IgD-negative memory B cell (primary cell): ENCODE measurements around the gene BCAR3. TPM values are rescaled to one million over a fixed set of nuclear protein-coding genes. Genes with fewer than 3 reads are reported as not detected.

ENCODE experiments used
- H3K27ac Mint-ChIP-seq, 3 donors: one replicate each; pipeline ENCODE4 v1.8.0; 2020 to 2022; ENCODE audit warnings: mild to moderate bottlenecking in 3 of 3, mixed read lengths in 3 of 3, moderate library complexity in 1 of 3
- H3K27me3 Mint-ChIP-seq: one replicate; pipeline ENCODE4 v1.8.0; 2021; ENCODE audit warnings: mixed read lengths
- H3K36me3 Mint-ChIP-seq: one replicate; pipeline ENCODE4 v1.8.0; 2020; ENCODE audit warnings: mild to moderate bottlenecking, mixed read lengths
- H3K4me1 Mint-ChIP-seq, 3 donors: one replicate each; pipeline ENCODE4 v1.8.0; 2020 to 2022; ENCODE audit warnings: mixed read lengths in 3 of 3, mild to moderate bottlenecking in 1 of 3
- H3K4me3 Mint-ChIP-seq, 4 donors: one replicate each; pipeline ENCODE4 v1.8.0; 2020 to 2022; ENCODE audit warnings: mild to moderate bottlenecking in 4 of 4, mixed read lengths in 4 of 4, moderate library complexity in 3 of 4
- H3K9me3 Mint-ChIP-seq, 3 donors: one replicate each; pipeline ENCODE4 v1.8.0; 2020 to 2021; ENCODE audit warnings: mixed read lengths in 3 of 3, mild to moderate bottlenecking in 1 of 3
- polyA plus RNA-seq: library from polyadenylated mRNA; unstranded; fragments of 300-500 nt; fragmentation: Illumina TruSeq; gene quantifications from one replicate; pipeline ENCODE4 v1.2.3, GENCODE V29; 2021

The BCAR3 gene
- polyA plus RNA-seq, 1 donor from 2014 or later = 2.7 TPM

DNA sequence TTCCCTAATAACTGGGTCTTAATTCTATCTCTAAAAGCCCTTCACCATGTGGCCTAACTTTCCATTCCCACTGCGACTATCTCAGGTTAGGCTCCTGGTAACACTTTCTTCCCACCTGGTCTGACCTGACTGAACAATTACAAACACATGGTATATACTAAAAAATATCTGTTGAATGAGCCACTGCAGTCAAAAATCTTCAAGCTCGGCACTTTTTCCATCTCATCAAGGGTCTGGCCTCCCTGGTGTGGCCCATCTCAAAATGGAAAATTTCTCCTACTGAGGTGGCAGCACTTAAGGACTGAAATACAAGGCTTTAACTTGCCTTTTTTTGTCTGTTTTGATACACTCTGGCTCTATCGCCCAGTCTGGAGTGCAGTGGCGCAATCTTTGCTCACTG, 48.3 kb downstream of the BCAR3 start:
- Mint-ChIP-seq H3K9me3 (no peaks in the 10 kb centered on the region), H3K27me3 (no peaks in the 10 kb centered on the region), H3K27ac (no peak overlapping the region), H3K36me3 (peaks cover 2% of the 10 kb centered on the region), H3K4me1 (peaks cover 0 to 6% (median 3%) of the 10 kb centered on the region in 3 donors), H3K4me3 (no peak overlapping the region)

- H3K4me1 Mint-ChIP-seq = peaks cover 0 to 6% (median 3%) of the 10 kb centered on the region in 3 donors
- no peaks in the 10 kb centered on the region for H3K27me3 Mint-ChIP-seq
- H3K4me3 Mint-ChIP-seq = no peak overlapping the region
- no peak overlapping the region for H3K27ac Mint-ChIP-seq
- no peaks in the 10 kb centered on the region for H3K9me3 Mint-ChIP-seq
- peaks cover under 1% of the 10 kb centered on the region for H3K36me3 Mint-ChIP-seq
Measured at GRCh38 chr1:93631626-93632365, 49.8 kb downstream of the BCAR3 start.

GRCh38 chr1:93630168-93630567, 51.5 kb downstream of the BCAR3 start:
- Mint-ChIP-seq H3K27ac (no peak overlapping the region), H3K4me3 (no peak overlapping the region), H3K4me1 (peaks cover 0 to 6% (median 3%) of the 10 kb centered on the region in 3 donors), H3K36me3 (no peaks in the 10 kb centered on the region), H3K27me3 (no peaks in the 10 kb centered on the region), H3K9me3 (no peaks in the 10 kb centered on the region)

GRCh38 chr1:93629101-93630059, 52.3 kb downstream of the BCAR3 start:
- Mint-ChIP-seq H3K9me3 (no peaks in the 10 kb centered on the region), H3K27ac (peak overlapping the region in 1 of 3 donors; percentile 33), H3K36me3 (no peaks in the 10 kb centered on the region), H3K4me3 (no peak overlapping the region), H3K27me3 (no peaks in the 10 kb centered on the region), H3K4me1 (peaks cover 0 to 6% (median 3%) of the 10 kb centered on the region in 3 donors)

DNA sequence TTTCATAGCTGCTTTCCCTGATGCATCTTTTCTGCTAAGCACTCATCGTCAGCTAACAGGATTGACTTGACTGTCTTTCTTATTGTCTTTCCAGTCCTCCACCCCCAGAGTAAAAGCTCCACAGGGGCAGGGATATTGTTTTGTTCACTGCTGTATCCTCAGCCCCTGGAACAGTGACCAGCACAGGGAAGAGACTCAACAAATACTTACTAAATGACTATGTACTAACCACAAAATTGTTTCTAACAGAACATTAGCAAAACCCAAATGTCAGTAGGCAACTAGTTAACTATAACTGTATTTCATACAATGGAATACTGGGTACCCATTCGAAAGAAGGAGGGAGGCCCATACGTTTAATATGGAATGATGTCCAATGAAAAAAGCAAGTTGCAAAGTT, 53.0 kb downstream of the BCAR3 start:
- Mint-ChIP-seq H3K27ac (no peak overlapping the region), H3K4me3 (no peak overlapping the region), H3K27me3 (no peaks in the 10 kb centered on the region), H3K4me1 (peaks cover 0 to 6% (median 3%) of the 10 kb centered on the region in 3 donors), H3K9me3 (no peaks in the 10 kb centered on the region), H3K36me3 (no peaks in the 10 kb centered on the region)

GRCh38 chr1:93625582-93626327, 55.9 kb downstream of the BCAR3 start:
- H3K4me3 Mint-ChIP-seq = no peak overlapping the region
- H3K9me3 Mint-ChIP-seq = no peaks in the 10 kb centered on the region
- no peak overlapping the region for H3K27ac Mint-ChIP-seq
- H3K36me3 Mint-ChIP-seq = no peaks in the 10 kb centered on the region
- no peaks in the 10 kb centered on the region for H3K27me3 Mint-ChIP-seq
- H3K4me1 Mint-ChIP-seq = peaks cover 0 to 6% (median 3%) of the 10 kb centered on the region in 3 donors

- no peaks in the 10 kb centered on the region for H3K9me3 Mint-ChIP-seq
- no peak overlapping the region for H3K27ac Mint-ChIP-seq
- peaks cover 2 to 7% (median 5%) of the 10 kb centered on the region in 3 donors for H3K4me1 Mint-ChIP-seq
- no peaks in the 10 kb centered on the region for H3K36me3 Mint-ChIP-seq
- H3K27me3 Mint-ChIP-seq = no peaks in the 10 kb centered on the region
- no peak overlapping the region for H3K4me3 Mint-ChIP-seq
Measured at GRCh38 chr1:93623875-93624274, 57.8 kb downstream of the BCAR3 start.

GRCh38 chr1:93623436-93623835, 58.2 kb downstream of the BCAR3 start:
- Mint-ChIP-seq H3K36me3 (no peaks in the 10 kb centered on the region), H3K4me1 (peaks cover 3 to 9% (median 7%) of the 10 kb centered on the region in 3 donors), H3K27me3 (no peaks in the 10 kb centered on the region), H3K9me3 (no peaks in the 10 kb centered on the region), H3K4me3 (no peak overlapping the region), H3K27ac (no peak overlapping the region)

GRCh38 chr1:93621246-93621645, 60.4 kb downstream of the BCAR3 start:
- Mint-ChIP-seq H3K27ac (peak overlapping the region in 2 of 3 donors; percentile 51 to 68), H3K4me1 (peaks cover 15 to 29% (median 18%) of the 10 kb centered on the region in 3 donors), H3K9me3 (no peaks in the 10 kb centered on the region), H3K4me3 (peak overlapping the region in 2 of 4 donors; percentile 1 to 46), H3K27me3 (no peaks in the 10 kb centered on the region), H3K36me3 (no peaks in the 10 kb centered on the region)

DNA sequence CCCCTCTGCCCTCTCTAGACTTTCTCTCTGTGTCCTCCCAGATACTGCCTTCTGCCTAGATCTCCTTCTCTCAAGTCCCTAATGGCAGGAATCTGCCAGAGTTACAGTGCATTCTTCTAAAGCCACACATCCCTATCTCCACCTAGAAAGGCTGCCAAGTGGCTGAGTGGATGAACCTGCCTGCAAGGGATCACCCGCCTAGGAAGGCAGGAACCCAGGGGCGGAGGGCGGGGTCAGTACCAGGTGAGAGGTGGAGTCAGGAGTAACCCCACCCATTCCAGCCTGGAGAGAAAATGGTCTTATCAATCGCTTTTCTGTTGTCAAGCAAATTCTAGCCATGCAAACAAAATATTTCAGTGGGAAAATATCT, 60.8 kb downstream of the BCAR3 start:
- H3K4me1 Mint-ChIP-seq = peaks cover 18 to 33% (median 23%) of the 10 kb centered on the region in 3 donors
- peak overlapping the region in 1 of 3 donors; percentile 51 for H3K27ac Mint-ChIP-seq
- H3K27me3 Mint-ChIP-seq = no peaks in the 10 kb centered on the region
- H3K9me3 Mint-ChIP-seq = no peaks in the 10 kb centered on the region
- no peaks in the 10 kb centered on the region for H3K36me3 Mint-ChIP-seq
- H3K4me3 Mint-ChIP-seq = peak overlapping the region in 1 of 4 donors; percentile 1

GRCh38 chr1:93620172-93620840, 61.3 kb downstream of the BCAR3 start:
- peaks cover 23 to 38% (median 28%) of the 10 kb centered on the region in 3 donors for H3K4me1 Mint-ChIP-seq
- no peak overlapping the region for H3K4me3 Mint-ChIP-seq
- no peaks in the 10 kb centered on the region for H3K36me3 Mint-ChIP-seq
- no peaks in the 10 kb centered on the region for H3K27me3 Mint-ChIP-seq
- no peaks in the 10 kb centered on the region for H3K9me3 Mint-ChIP-seq
- peak overlapping the region in 1 of 3 donors; percentile 51 for H3K27ac Mint-ChIP-seq

DNA sequence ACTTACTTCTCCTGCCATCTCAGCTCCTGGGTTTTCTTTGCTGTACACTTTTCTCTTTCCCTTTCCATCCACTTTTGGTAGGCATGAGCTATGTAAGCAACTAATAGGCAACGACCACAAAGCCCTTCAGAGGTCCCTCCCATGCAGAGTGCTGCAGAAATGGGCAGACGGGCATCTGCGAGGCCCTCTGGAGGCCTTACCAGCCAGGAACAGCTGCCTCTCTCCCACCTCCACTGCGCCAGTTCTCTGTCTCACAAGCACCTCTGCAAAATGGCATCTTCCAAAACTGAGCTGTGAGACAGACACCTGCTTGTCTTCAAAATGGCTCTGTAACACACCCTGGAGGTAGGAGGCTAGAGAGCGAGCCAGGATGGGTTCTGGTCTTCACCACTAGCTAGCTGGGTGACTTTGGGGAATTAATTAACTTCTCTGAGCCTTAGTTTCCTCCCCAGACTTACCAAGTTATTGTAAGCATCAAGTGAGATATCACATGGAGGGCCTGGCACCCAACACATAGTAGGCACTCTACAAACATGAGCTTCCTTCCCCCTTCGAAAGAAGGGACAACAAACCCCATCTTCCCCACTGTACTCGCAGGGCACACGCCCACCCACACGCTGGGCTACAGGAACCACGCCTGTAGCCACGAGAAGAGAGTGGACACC, 62.0 kb downstream of the BCAR3 start:
- Mint-ChIP-seq H3K4me1 (peaks cover 28 to 43% (median 34%) of the 10 kb centered on the region in 3 donors), H3K27ac (no peak overlapping the region), H3K9me3 (no peaks in the 10 kb centered on the region), H3K36me3 (no peaks in the 10 kb centered on the region), H3K4me3 (peak overlapping the region in 2 of 4 donors; percentile 1 to 31), H3K27me3 (no peaks in the 10 kb centered on the region)

DNA sequence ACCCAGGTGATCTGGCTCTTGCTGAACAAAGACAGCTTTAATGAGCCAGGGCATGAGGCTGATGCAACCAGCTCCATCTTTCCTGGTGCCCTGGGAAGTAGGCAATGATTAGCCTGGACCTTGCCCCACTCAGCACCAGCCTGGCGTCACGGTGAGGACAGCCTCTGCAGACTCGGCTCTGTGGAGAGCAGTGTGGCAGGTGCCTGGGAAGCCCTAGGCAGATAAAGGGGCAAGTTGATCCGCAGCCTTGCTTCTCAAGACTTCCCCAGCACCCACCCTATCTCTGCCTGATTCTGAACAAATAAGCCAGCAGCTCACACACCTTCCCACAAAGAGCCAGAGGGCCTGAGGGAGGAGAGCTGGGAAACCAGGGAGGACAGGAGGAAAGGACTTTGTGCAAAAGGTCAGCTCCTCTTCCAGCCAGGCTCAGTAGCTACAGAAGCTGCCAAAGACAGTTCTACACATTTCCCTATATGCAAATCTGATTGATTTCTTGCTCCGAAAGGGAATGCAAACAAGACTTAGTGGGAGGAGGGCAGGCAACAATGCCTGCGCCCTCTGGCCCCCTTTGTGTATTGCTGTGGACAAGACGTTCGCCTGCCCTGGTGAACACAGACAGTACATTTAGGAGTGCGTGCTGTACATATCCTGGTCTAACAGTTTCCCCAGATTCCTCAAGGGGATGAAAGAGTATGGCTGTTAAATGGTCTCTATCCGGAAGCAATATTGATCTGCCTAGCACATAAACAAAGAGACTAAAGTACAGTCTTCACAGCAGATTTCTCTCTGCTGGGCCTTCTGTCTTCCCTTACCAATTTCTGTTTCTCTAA, 63.8 kb downstream of the BCAR3 start:
- peaks cover 30 to 44% (median 42%) of the 10 kb centered on the region in 3 donors for H3K4me1 Mint-ChIP-seq
- no peak overlapping the region for H3K27ac Mint-ChIP-seq
- peak overlapping the region in 2 of 4 donors; percentile 1 to 47 for H3K4me3 Mint-ChIP-seq
- H3K36me3 Mint-ChIP-seq = no peaks in the 10 kb centered on the region
- H3K27me3 Mint-ChIP-seq = no peaks in the 10 kb centered on the region
- H3K9me3 Mint-ChIP-seq = no peaks in the 10 kb centered on the region
